Measurements from ENCODE around the gene PEX14.
"Not testable (repeated sequence)": the region's sequence is repeated elsewhere in the genome, so short reads cannot be mapped to it uniquely, and the experiment has no call there.

Gene PEX14, protein sequence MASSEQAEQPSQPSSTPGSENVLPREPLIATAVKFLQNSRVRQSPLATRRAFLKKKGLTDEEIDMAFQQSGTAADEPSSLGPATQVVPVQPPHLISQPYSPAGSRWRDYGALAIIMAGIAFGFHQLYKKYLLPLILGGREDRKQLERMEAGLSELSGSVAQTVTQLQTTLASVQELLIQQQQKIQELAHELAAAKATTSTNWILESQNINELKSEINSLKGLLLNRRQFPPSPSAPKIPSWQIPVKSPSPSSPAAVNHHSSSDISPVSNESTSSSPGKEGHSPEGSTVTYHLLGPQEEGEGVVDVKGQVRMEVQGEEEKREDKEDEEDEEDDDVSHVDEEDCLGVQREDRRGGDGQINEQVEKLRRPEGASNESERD

DNA sequence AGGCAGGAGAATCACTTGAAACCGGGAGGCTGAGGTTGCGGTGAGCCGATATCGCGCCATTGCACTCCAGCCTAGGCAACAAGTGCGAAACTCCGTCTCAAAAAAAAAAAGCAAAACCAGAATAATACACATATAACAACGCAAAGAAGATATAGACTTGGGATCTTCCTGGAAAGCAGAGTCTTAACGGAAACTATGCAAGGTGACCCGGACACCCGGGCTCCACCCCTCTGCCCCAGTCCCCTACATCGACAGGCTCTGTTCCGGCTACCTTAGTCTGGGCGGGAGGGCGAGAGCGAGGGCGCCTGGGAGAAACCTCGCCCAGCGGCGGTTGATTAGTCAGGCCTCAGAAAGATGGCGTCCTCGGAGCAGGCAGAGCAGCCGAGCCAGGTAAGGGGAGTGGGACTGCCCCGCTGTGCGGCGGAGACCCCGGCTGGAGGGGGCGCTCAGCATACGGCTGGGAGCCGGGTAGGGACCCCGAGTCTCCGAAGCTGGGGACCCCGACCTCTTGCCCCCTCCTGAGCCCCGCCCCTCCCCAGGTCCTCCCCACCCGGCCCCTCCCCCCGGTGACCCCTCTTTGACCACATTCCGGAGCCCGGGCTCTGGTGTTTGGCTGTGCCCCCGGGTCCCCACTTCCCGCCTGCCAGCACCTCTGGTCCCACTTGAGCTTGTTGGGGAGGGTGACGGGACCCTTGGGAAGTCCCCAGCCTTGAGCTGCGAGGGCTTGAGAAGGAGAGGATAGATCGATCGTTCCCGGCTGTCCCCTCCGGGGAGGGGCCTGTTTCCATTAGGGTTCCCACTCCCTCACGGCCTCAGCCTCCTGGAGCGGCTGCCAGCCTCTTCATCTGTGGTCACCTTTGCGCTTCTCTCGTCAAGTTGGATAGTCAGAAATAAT lies at the start of gene PEX14:
Gene PEX14 (plus strand): TSS at position 338 of the 895 bp plus-strand sequence. CDS start 17 bp downstream, at position 355.
- DNase-seq, result peak in 1 of 2 experiments; percentile 44

DNA sequence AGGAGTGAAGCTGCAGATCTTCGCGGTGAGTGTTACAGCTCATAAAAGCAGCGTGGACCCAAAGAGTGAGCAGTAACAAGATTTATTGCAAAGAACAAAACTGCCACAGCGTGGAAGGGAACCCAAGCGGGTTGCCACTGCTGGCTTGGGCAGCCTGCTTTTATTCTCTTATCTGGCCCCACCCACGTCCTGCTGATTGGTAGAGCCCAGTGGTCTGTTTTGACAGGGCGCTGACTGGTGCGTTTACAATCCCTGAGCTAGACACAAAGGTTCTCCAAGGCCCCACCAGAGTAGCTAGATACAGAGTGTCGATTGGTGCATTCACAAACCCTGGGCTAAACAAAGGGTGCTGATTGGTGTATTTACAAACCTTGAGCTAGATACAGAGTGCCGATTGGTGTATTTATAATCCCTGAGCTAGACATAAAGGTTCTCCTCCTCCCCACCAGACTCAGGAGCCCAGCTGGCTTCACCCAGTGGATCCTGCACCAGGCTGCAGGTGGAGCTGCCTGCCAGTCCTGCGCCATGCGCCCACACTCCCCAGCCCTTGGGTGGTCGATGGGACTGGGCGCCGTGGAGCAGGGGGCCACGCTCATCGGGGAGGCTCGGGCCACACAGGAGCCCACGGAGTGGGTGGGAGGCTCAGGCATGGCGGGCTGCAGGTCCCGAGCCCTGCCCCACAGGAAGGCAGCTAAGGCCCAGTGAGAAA lies 48.8 kb upstream of the PEX14 start:
- DNase-seq, result not testable (repeated sequence)

DNA sequence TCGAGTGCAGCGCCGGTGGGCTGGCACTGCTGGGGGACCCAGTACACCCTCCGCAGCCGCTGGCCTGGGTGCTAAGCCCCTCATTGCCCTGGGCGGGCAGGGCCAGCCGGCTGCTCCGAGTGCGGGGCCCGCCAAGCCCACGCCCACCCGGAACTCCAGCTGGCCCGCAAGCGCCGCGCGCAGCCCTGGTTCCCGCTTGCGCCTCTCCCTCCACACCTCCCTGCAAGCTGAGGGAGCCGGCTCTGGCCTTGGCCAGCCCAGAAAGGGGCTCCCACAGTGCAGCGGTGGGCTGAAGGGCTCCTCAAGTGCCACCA lies 48.3 kb upstream of the PEX14 start:
- DNase-seq, result not testable (repeated sequence)

DNA sequence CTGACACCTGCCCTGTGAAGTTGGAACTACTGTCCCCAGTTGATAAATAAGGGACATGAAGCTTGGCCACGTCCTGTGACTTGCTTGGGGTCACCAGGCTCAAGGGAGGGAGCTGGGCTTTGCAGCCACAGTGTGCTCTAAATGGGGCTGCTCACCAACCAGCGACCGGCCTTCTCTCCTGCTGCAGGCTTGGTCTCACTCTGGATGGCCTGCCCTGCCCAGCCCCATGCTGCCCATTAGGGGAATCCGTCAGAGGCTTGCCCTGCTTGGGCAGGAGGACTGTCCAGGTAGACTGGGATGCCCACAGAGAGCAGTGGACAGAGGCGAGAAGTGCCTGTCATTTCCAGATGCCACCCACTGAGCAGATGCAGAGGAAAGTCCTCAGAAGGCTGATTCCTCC lies 45.8 kb upstream of the PEX14 start:
- DNase-seq, result no peak

DNA sequence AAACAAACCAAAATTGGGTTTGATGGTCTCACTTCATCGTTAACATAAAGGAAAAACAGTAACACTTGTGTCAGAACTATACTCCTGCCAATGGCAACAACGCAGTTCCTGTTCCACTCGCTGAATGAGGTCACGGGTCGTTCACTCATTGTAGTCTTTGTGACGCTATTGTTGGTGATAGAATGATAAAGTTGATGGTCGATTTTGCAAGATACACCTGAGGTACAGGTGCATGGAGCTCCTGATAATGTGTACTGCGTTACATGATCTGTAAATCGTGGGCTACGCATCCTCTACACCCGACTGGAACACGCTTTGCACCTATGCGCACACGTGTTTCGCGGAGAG lies 44.9 kb upstream of the PEX14 start:
- DNase-seq, result no peak

DNA sequence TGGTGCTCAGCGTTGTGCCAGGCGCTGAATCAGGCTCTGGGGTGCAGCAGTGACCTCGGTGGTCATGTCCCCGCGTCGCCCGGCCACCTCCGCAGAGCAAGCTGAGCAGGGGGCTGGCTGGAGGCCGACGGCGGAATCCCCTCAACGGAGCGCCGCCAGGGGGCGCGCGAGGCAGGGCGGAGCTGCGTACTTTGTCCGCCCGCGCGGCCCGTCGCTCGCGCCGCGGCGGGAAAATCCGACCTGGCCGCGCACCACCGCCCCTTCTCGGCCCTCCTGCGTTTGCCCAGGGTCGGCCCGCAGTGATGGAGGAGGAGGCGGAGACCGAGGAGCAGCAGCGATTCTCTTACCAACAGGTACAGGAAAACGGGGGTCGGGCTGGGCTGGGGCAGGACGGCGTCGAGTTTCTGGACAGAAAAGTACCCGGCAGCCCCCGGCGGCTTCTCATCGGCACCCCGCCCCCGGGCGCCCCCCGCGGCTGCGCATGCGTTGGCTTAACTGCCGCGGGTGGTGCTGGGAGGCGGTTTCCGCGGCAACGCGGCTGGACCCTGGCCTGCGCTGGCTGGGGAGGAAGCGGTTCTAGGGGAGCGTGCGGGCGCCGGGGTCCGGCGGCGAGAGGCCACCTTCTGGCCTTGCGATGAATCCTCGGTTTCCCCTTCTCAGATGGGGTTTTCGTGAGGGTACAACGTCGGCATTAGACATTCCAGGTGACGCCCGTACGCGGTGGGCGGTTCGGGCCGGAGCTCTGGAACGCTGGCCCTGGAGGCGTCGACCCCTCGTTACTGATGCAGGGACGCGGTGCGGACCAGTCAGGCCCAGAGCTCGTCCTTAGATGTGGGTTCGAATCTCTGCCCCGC lies 44.3 kb upstream of the PEX14 start, which contains the start of gene CENPS:
Gene CENPS (plus strand): TSS at position 218 of the 854 bp plus-strand sequence. CDS start 85 bp downstream, at position 303.
- DNase-seq, result peak in 1 of 2 experiments; percentile 47

DNA sequence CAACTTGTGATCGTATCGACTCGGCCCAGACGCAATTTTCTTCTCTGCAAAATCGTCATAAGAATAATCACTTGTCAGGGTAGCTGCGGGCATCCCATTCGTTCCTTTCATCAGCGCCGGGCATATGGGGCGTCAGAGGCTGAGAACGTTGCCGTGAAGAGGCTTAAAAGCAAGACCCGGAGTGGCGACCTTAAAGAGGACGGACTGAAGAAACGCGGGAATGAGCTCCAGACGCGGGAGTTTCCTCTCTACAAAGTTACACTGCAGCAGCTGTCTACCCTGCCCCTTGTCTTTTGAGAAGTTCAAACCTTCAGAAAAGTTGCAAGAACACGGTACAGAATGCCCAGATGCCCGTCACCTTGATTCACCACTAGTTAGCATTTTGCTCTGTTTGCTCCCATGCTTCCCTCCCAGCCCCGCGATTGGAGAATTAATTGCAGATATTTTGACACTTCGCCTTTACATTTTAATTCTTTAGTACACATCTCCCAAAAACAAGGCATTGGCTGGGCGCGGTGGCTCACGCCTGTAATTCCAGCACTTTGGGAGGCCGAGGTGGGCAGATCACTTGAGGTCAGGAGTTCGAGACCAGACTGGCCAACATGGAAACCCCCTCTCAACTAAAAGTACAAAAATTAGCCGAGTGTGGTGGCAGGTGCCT lies 43.5 kb upstream of the PEX14 start:
- no peak for DNase-seq

DNA sequence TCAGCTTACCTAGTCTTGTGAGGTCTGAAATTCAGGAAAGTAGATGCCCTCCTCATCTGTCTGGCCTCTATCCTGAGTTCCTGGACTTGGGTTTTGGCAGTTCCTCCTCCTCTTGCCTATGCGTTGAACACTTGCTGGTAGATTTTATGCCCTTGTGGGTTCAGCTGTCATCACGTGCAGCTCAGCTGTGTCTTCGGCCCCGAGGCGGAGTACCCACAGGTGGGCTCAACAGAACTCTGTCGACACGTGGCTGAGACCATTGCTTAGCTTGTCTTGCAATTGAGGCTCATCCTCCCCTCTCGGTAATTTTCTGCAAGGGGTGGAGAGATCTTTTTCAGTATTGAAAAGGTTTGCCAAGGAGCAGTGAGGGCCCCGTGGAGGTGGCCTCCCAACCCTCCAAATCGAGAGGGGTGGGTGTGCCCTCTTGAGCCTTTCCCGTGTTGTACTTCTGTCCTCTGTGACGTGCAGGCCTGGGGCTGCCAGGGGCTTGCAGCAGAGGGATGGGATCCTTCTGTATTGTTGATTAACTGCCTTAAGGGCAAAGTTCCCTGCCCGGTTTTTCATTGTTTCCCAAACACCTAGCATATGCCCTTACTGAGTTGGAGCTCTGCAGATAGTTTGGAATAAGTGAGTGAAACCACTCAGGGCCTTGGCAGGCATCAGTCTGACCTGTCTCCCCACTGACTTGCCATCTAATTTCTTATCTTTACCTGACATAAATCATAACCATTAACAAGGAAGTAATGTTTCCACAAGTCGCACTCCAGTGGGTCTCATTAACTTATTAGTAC lies 41.6 kb upstream of the PEX14 start:
- DNase-seq, result no peak

DNA sequence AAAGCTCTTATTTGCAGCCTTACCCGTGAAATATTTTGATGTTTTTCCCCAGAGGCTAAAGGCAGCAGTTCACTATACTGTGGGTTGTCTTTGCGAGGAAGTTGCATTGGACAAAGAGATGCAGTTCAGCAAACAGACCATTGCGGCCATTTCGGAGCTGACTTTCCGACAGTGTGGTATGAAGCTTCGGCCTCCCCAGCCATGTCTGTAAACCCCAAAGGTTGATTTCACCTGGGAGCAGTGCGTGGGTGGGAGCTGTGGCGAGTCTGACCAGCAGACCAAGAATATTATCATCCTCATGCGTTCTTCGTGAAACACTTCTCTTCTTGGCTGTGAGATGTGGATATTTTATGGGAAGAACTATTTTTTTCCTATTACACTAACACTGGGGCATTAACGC lies 41.0 kb upstream of the PEX14 start:
- DNase-seq, result no peak

DNA sequence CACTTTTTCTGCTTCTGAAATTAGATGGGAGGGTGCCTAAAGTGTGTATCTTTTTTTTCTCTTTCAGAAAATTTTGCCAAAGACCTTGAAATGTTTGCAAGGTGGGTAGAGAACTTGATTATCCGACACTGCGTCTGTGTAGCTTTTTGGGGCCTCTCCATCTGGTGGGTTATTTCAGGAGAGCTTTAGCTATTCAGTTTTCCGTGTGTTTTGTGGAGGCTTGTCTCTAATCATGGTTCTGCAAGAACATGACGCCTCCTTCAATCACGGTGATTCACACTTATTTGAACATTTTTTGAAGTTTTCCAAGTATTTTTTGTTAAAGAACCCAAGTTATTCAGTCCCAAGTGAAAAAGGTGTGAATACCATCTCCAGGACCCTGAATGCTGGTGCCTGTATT lies 40.2 kb upstream of the PEX14 start:
- no peak for DNase-seq

DNA sequence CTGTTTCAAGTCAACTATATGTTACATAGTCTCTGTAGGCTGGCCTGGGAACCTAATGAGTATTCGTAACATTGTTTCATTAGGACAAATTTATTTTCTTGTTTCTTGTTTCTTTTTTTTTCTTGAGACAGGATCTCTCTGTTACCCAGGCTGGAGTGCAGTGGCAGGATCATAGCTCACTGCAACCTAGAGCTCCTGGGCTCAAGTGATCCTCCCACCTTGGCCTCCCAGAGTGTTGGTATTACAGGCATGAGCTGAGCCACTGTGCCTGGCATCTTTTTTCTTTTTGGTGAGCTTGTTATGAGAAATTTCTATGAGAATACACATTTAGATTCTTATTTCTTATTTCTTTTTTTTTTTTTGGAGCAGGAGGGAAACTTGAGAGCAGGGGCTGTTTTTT lies 37.7 kb upstream of the PEX14 start:
- DNase-seq, result no peak

DNA sequence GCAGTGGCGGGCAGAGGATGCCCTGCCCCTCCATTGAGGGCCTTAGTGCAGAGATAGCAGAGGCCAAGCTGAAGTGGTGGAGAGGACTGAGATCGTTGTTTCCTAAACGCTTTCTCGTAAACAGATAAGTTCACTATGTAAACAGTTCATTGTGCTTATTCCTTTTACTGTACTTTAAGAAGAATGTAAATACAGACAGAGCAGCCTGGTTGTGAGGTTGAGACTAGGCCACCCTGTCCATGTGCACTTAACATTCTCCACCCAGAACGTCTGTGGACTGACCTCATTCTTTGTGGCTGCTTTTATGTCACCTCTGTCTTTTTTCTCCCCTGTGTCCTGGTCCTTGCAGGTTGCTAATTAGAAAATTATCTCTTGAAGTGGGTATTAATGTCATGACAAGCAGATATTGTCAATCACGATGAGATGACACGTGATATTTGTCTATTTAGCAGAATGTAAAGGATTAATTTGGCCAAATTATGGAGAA lies 36.0 kb upstream of the PEX14 start:
- no peak for DNase-seq

DNA sequence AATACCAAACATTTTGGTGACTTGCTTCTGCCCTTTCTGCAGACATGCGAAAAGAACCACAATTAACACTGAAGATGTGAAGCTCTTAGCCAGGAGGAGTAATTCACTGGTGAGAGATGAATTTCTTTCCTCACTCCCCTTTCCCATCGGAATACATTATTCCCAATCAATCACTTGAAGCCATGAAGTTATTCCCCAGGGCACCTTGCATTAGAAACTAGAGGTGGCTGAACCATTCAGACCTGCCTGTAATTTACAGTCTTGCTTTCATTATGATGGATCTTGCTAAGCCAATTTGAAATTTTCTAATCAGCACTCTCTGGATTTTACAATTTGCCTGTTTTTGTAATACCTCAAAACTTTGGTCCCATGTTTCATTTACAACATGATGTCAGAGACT lies 34.4 kb upstream of the PEX14 start:
- no peak for DNase-seq

DNA sequence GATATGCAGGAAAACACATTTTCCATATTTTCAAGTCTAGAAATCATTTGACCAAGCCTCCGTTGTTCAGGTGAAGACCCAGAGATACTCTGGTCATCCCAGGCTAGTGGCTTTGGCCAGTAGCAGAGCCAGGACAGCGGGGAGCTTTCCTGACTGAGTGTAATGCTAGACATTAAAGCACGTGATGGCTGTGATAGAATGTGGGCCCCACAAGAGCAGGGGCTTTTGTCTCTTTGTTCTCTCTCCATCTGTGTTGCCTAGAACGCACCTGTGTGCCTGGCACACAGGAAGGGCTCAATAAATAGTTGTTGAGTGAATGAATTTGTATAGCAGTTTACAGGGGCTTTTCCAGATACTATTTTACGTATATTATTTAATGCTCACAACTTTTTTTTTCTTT lies 34.0 kb upstream of the PEX14 start:
- DNase-seq, result no peak

DNA sequence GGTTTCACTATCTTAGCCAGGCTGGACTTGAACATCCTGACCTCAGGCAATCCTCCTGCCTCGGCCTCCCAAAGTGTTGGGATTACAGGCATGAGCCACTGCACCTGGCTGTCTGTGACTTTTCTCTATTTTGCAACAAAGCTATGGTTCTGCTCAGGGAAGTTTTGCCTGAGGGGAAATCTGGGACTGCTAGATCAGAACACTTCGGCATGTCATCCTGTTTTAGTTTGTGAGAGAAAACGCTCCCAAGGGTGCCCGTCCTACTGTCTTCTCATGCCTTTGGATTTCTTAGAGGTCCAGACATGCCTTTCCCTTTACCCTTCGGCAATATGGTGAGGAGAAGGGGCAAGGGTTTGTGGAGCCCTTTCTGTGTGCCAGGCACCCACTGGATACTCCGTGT lies 30.5 kb upstream of the PEX14 start:
- DNase-seq, result no peak

DNA sequence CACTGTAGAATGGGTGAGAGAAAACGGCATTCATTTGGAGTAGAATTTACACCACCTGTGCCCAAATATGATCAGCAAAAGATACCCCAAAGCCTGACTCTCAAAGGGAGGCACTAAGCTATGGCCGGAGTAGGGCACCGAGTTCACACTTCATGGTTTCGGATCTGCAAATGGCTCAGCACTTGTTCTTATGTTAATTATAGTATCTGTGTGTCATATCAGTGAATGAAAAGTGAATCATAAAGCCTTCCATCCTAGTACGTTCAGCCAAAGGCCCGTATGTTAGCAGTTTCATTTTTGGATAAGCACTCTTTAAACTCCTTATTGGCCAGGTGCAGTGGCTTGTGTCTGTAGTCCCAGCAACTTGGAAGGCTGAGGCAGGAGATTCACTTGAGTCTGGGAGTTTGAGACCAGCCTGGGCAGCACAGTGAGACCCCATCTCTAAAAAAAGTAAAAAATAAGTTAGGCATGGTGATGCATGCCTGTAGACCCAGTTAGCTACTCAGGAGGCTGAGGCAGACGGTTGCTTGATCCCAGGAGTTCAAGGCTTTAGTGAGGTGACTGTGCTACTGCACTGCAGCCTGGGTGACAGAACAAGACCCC lies 29.9 kb upstream of the PEX14 start:
- no peak for DNase-seq

DNA sequence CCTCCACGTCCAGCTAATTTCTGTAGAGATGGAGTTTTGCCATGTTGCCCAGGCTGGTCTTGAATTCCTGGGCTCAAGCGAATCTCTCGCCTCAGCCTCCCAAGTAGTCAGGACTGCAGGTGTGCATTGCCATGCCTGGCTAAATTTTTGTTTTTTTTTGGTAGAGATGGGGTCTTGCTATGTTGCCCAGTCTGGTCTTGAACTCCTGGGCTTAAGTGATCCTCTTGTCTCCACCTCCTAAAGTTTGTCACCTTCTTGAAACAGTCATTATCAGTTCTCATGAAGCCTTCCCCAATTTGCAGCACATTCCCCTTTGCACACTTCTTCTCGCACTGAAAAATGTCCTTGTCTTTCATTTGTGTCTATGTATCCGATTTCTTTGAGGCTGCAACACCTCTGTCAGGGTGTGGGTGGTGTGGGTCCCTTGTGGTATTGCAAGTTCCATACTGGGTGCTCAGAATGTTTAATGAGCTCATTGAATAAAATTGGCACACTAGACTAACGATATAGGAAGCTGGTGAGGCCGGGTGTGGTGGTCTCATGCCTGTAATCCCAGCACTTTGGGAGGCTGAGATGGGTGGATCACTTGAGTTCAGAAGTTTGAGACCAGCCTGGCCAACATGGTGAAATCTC lies 27.8 kb upstream of the PEX14 start:
- no peak for DNase-seq

DNA sequence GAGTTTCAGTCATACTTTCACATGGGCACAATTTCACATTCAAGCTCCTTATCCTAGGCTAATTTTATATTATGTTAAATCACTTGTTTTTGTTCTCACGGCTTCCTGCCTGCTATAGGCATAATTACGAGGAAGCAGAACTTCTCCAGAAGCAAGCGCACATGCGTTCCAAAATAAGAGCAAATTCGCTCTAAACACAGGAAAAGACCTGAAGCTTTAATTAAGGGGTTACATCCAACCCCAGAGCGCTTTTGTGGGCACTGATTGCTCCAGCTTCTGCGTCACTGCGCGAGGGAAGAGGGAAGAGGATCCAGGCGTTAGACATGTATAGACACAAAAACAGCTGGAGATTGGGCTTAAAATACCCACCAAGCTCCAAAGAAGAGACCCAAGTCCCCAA lies 25.0 kb upstream of the PEX14 start, which contains the start of gene CORT:
Gene CORT (plus strand): TSS at position 281 of the 400 bp plus-strand sequence. CDS start 193 bp downstream, outside the sequence.
- DNase-seq, result no peak

DNA sequence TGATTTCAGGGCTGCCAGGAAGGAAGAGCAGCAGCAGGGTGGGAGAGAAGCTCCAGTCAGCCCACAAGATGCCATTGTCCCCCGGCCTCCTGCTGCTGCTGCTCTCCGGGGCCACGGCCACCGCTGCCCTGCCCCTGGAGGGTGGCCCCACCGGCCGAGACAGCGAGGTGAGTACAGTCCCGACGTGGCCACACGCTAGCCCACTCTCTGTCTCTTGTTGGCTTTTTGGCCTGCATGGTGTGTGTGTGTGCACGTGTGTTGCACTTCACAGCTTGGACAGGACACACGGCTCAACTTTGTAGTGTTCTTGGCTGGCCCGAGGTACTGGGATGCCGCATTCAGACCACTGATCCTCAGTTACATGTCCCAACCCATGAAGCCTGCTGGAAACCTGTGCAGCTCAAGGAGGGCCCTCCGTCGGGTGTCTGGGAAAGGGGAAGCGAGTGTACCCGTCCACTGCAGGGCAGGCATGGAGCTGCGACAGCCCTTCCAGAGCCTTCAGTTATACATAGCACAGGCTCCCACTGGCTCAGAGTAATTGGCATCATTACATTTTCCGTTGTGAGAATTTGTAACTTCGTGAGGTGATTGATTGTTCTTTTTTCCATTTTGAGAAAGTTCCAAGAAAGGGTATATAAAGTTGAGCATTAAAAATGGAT lies 24.5 kb upstream of the PEX14 start:
- DNase-seq, result no peak
